ENCODE data around the gene SPOCK2. TPM values are rescaled to one million over a fixed set of nuclear protein-coding genes. Genes with fewer than 3 reads are reported as not detected.
"Not testable (repeated sequence)": the region's sequence is repeated elsewhere in the genome, so short reads cannot be mapped to it uniquely, and the experiment has no call there.

Gene SPOCK2
- 0.06 and 0.33 TPM in 2 replicates for total RNA-seq (2014; rRNA removed)
- percentile 23 among the genes with signal in this experiment for Bru-seq, nascent RNA
- BruChase-seq, experiment 1, labeled RNA remaining after a 6-hour chase, result percentile 46 among the genes with signal in this experiment
- BruChase-seq, experiment 2, labeled RNA remaining after a 2-hour chase, result percentile 34 among the genes with signal in this experiment
- long read RNA-seq, result 0 reads

- Histone ChIP-seq H3F3A (ENCODE audit: low read length, unreplicated experiment) (no peaks in the 10 kb centered on the region), H3K36me3 (ENCODE audit: low read depth, low read length) (no peaks in the 10 kb centered on the region), H3K4me3 (ENCODE audit: low read length) (no peak within 1 kb of the TSS), H3K9me2 (replicated peaks; ENCODE audit: low read length) (no peaks in the 10 kb centered on the region), H3K27ac (ENCODE audit: low read length) (no peak within 1 kb of the TSS), H3K4me2 (ENCODE audit: low read length) (no peak within 1 kb of the TSS), H4K20me1 (ENCODE audit: low read length) (no peaks in the 10 kb centered on the region), H3K4me1 (ENCODE audit: insufficient read depth, low read length) (no peaks in the 10 kb centered on the region), H3K79me2 (ENCODE audit: low read length) (no peaks in the 10 kb centered on the region), H3K27me3 (ENCODE audit: low read length) (no peaks in the 10 kb centered on the region), H3K9ac (ENCODE audit: low read length) (no peak within 1 kb of the TSS), H2AFZ (ENCODE audit: low read length) (no peak within 1 kb of the TSS), H3K9me3 (ENCODE audit: low read length) (no peaks in the 10 kb centered on the region)
- no peak for ATAC-seq
- TF ChIP-seq, protein P1, sequence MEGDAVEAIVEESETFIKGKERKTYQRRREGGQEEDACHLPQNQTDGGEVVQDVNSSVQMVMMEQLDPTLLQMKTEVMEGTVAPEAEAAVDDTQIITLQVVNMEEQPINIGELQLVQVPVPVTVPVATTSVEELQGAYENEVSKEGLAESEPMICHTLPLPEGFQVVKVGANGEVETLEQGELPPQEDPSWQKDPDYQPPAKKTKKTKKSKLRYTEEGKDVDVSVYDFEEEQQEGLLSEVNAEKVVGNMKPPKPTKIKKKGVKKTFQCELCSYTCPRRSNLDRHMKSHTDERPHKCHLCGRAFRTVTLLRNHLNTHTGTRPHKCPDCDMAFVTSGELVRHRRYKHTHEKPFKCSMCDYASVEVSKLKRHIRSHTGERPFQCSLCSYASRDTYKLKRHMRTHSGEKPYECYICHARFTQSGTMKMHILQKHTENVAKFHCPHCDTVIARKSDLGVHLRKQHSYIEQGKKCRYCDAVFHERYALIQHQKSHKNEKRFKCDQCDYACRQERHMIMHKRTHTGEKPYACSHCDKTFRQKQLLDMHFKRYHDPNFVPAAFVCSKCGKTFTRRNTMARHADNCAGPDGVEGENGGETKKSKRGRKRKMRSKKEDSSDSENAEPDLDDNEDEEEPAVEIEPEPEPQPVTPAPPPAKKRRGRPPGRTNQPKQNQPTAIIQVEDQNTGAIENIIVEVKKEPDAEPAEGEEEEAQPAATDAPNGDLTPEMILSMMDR (conservative IDR thresholded peaks at IDR 0.05; ENCODE audit: low read depth, low read length), result no peak
- TF ChIP-seq EZH2 (IDR thresholded peaks at IDR 0.05; ENCODE audit: low read length, unreplicated experiment), result no peak
- no peak for TF ChIP-seq EZH2phosphoT487 (IDR thresholded peaks at IDR 0.05; ENCODE audit: borderline replicate concordance, low read length)
- ChIA-PET CTCF (no interaction called here), POLR2A (ENCODE audit: unreplicated experiment) (no interaction called here)
- no peak for DNase-seq
- BruUV-seq (replicated peaks), result no TSS peak
- intact Hi-C loops (cut with micrococcal nuclease), result no loop called here
Measured at GRCh38 chr10:72087969-72088888, at the start of gene SPOCK2. Gene SPOCK2, minus strand, starts transcription at chr10:72088551. Its CDS starts 223 bp downstream, at chr10:72088328.

DNA sequence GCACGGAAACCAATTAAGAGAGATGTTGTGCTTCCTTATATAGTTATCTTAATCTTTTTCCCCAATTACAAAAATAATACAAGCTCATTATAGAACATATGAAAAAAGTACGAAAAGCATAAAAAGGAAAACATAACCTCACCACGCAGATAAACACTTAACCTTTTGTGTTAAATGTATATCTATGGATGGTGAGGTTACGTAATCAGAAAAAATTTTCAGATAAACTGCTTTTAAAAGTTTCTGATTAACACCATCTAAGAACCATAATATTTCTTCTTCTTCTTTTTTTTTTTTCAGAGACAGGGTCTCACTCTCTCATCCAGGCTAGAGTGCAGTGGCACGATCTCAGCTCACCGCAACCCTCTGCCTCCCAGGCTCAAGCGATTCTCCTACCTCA is 49.2 kb upstream of the SPOCK2 start:
- intact Hi-C loops (cut with micrococcal nuclease), result no loop called here
- CTCF ChIA-PET, result interaction anchor here (0.6 kb wide), 1 partner anchor 83 kb away, joined by 4 read pairs; no protein-coding TSS in a partner anchor

GRCh38 chr10:72136225-72136624 is 47.9 kb upstream of the SPOCK2 start:
- H3K36me3 ChIP-seq (ENCODE audit: low read depth, low read length); H3K9me3 ChIP-seq (ENCODE audit: low read length); DNase-seq; BruUV-seq (replicated peaks); H3K27me3 ChIP-seq (ENCODE audit: low read length); H3K4me2 ChIP-seq (ENCODE audit: low read length); H2AFZ ChIP-seq (ENCODE audit: low read length); H3K9ac ChIP-seq (ENCODE audit: low read length); intact Hi-C loops (cut with micrococcal nuclease); H3K4me3 ChIP-seq (ENCODE audit: low read length); H3K27ac ChIP-seq (ENCODE audit: low read length); H3K79me2 ChIP-seq (ENCODE audit: low read length); H3K4me1 ChIP-seq (ENCODE audit: insufficient read depth, low read length); ATAC-seq; H4K20me1 ChIP-seq (ENCODE audit: low read length); H3F3A ChIP-seq (ENCODE audit: low read length, unreplicated experiment); H3K9me2 ChIP-seq (replicated peaks; ENCODE audit: low read length): not testable (repeated sequence)
- ChIA-PET CTCF (interaction anchor here (0.6 kb wide), 1 partner anchor 233 kb away, joined by 5 read pairs; no protein-coding TSS in a partner anchor), POLR2A (ENCODE audit: unreplicated experiment) (interaction anchor here (0.6 kb wide), 1 partner anchor 185 kb away, joined by 3 read pairs; no protein-coding TSS in a partner anchor)

More for the DNA sequence above, 49.2 kb upstream of the SPOCK2 start:
- H3K9me3 ChIP-seq (ENCODE audit: low read length), result no peaks in the 10 kb centered on the region
- peaks cover 6% of the 10 kb centered on the region; the same call in 1 of the 2 replicates for H3K4me1 ChIP-seq (ENCODE audit: insufficient read depth, low read length)
- TF ChIP-seq, protein P1 (conservative IDR thresholded peaks at IDR 0.05; ENCODE audit: low read depth, low read length), result no peak
- no peak for TF ChIP-seq EZH2 (IDR thresholded peaks at IDR 0.05; ENCODE audit: low read length, unreplicated experiment)
- TF ChIP-seq EZH2phosphoT487 (IDR thresholded peaks at IDR 0.05; ENCODE audit: borderline replicate concordance, low read length), result no peak
- H3K9me2 ChIP-seq (replicated peaks; ENCODE audit: low read length), result no peaks in the 10 kb centered on the region
- no peak overlapping the region for H3K4me3 ChIP-seq (ENCODE audit: low read length)
- no peaks in the 10 kb centered on the region for H3K27me3 ChIP-seq (ENCODE audit: low read length)
- no peak overlapping the region for H3K9ac ChIP-seq (ENCODE audit: low read length)
- H4K20me1 ChIP-seq (ENCODE audit: low read length), result no peaks in the 10 kb centered on the region
- DNase-seq (no peak), ATAC-seq (no peak)
- H3F3A ChIP-seq (ENCODE audit: low read length, unreplicated experiment), result no peaks in the 10 kb centered on the region
- H3K36me3 ChIP-seq (ENCODE audit: low read depth, low read length), result no peaks in the 10 kb centered on the region
- POLR2A ChIA-PET (ENCODE audit: unreplicated experiment), result no interaction called here
- H3K4me2 ChIP-seq (ENCODE audit: low read length), result no peak overlapping the region
- H3K79me2 ChIP-seq (ENCODE audit: low read length), result no peaks in the 10 kb centered on the region
- no peak overlapping the region for H3K27ac ChIP-seq (ENCODE audit: low read length)
- no TSS peak for BruUV-seq (replicated peaks)
- H2AFZ ChIP-seq (ENCODE audit: low read length), result no peak overlapping the region
